Mesenteric fat pad (tissue), 1 donor: ENCODE measurements around the gene SNAP47. TPM values are rescaled to one million over a fixed set of nuclear protein-coding genes. Genes with fewer than 3 reads are reported as not detected.

Experiments used
- DNase-seq: peaks from one replicate; pipeline ENCODE4 v3.0.0-alpha.2; 2020; ENCODE audit warnings: low spot score
- total RNA-seq: library from RNA; stranded (reverse); fragmentation: NEBNext Ultra II Directional; extraction: Animal tissue kit (Norgen Biotek cat#: 25700); gene quantifications from one replicate; pipeline ENCODE4 v1.2.1, GENCODE V29; 2021
- donor health status: DM: yes; HTN: yes; CAD: no.

SNAP47 gene
- total RNA-seq, 1 donor from 2014 or later: 18.8 TPM

- DNase-seq: peak; percentile 87
Measured at GRCh38 chr1:227781314-227781930, 46.2 kb downstream of the SNAP47 start.

GRCh38 chr1:227782226-227782625 lies 47.0 kb downstream of the SNAP47 start:
- DNase-seq: peak; percentile 64

GRCh38 chr1:227785094-227785804 lies 50.0 kb downstream of the SNAP47 start:
- DNase-seq: no peak

GRCh38 chr1:227785805-227786671 lies 50.8 kb downstream of the SNAP47 start:
- peak; percentile 80 for DNase-seq

- DNase-seq: no peak
Measured at GRCh38 chr1:227786673-227787512, 51.7 kb downstream of the SNAP47 start.

GRCh38 chr1:227787513-227788270 lies 52.5 kb downstream of the SNAP47 start:
- peak; percentile 95 for DNase-seq

GRCh38 chr1:227788271-227789083 lies 53.2 kb downstream of the SNAP47 start:
- DNase-seq: peak; percentile 91

GRCh38 chr1:227789084-227790033 lies 54.1 kb downstream of the SNAP47 start:
- DNase-seq: no peak

GRCh38 chr1:227790034-227790400 lies 54.8 kb downstream of the SNAP47 start:
- no peak for DNase-seq

GRCh38 chr1:227790868-227791267 lies 55.6 kb downstream of the SNAP47 start:
- DNase-seq: no peak

GRCh38 chr1:227791425-227792143 lies 56.3 kb downstream of the SNAP47 start:
- DNase-seq: no peak

- DNase-seq: no peak
Measured at GRCh38 chr1:227792216-227793078, 57.2 kb downstream of the SNAP47 start.

- peak; percentile 86 for DNase-seq
Measured at GRCh38 chr1:227793079-227793947, 58.1 kb downstream of the SNAP47 start.

- peak; percentile 91 for DNase-seq
Measured at GRCh38 chr1:227793948-227794816, 58.9 kb downstream of the SNAP47 start.

- no peak for DNase-seq
Measured at GRCh38 chr1:227794817-227795192, 59.6 kb downstream of the SNAP47 start.
